ENCODE measurements around the gene RNU1-4. TPM values are rescaled to one million over a fixed set of nuclear protein-coding genes. Genes with fewer than 3 reads are reported as not detected.
"Not testable (repeated sequence)": the region's sequence is repeated elsewhere in the genome, so short reads cannot be mapped to it uniquely, and the experiment has no call there.

RNU1-4 gene
- total RNA-seq, 1 experiment from 2014 or later, result 1,606 TPM

DNA sequence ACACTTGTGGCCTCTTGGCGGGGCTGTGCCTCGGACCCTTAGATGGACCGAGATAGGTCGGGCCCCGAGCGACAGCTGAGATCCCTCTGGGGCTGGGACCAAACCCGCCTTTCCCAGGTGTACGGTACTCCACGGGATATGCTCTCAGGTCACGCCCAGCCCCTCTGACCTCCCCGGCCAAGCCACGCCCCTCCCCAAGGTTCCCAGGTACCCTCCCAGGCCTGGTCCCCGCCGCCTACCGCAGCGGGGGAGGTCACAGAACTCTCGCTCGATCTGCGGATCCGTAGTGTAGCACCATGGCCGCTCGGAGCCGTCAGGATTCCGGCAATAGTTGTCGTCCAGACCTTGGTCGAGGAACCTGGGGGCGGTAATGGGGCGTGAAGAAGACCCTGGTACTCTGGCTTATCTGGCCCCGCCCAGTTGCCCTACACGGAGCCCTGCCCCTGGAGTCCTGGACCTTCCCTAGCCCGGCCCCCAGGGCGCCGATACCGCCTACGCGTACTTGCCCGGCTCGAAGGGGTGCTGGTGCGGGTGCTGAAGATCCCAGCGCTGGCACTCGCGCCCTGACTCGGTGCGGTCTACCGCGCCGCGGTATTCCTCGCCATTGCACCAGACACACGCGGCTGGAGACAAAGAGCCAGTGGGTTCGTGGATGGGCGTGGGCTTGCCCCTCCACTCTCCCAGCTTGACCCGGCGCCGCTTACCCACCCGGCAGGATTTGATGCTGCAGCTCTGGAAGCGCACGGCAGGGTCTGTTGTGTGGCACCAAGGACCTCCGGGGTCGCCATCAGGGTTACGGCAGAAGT, 19.5 kb downstream of the RNU1-4 start:
- intact Hi-C loops (cut with micrococcal nuclease); CTCF ChIA-PET; H3K27ac Mint-ChIP-seq (ENCODE audit: low read depth, unreplicated experiment); H3K9me3 Mint-ChIP-seq (ENCODE audit: unreplicated experiment); H3K36me3 Mint-ChIP-seq (ENCODE audit: insufficient read depth, unreplicated experiment); H3K4me1 Mint-ChIP-seq (ENCODE audit: insufficient read depth, unreplicated experiment); H3K4me3 Mint-ChIP-seq (ENCODE audit: unreplicated experiment); BruUV-seq (replicated peaks); POLR2A ChIA-PET; DNase-seq (ENCODE audit: unreplicated experiment); H3K27me3 Mint-ChIP-seq (ENCODE audit: insufficient read depth, unreplicated experiment): not testable (repeated sequence)

DNA sequence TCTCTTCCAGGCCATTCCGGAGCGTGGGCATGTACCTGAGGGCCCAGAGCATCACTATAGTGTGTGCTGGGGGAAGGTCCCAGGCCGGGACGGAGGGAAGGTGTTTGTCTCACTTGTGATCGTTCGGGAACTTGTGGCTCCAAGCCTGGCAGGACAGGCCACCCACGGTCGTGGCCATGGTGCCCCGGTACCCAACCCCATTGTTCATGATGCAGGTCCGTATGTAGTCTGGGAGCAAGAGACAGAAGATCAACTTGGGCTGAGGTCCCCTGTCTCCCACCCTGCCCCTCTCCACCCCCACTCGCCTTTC, 20.1 kb downstream of the RNU1-4 start:
- intact Hi-C loops (cut with micrococcal nuclease); H3K27ac Mint-ChIP-seq (ENCODE audit: low read depth, unreplicated experiment); BruUV-seq (replicated peaks); H3K9me3 Mint-ChIP-seq (ENCODE audit: unreplicated experiment); DNase-seq (ENCODE audit: unreplicated experiment); POLR2A ChIA-PET; H3K4me3 Mint-ChIP-seq (ENCODE audit: unreplicated experiment); H3K27me3 Mint-ChIP-seq (ENCODE audit: insufficient read depth, unreplicated experiment); H3K36me3 Mint-ChIP-seq (ENCODE audit: insufficient read depth, unreplicated experiment); CTCF ChIA-PET; H3K4me1 Mint-ChIP-seq (ENCODE audit: insufficient read depth, unreplicated experiment): not testable (repeated sequence)

DNA sequence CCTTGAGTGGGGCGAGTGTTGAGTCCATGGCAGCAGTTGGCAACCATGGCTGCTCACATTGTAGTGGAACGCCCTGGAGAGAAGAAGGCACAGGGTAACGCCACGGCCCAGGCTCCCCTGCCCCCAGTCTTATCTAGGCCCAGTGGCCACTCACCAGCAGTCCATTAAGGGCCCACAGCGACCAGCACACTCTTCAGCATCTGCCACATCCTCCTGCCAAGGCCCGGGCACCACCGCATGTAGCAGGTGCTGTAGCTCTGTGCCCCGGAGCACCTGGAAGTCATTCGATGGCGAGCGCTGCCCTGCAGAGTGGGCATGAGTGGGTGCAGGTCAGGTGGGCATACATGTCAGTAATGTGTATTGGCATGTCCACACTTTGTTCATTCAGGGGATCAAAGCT, 20.5 kb downstream of the RNU1-4 start:
- H3K4me1 Mint-ChIP-seq (ENCODE audit: insufficient read depth, unreplicated experiment); DNase-seq (ENCODE audit: unreplicated experiment); CTCF ChIA-PET; H3K27me3 Mint-ChIP-seq (ENCODE audit: insufficient read depth, unreplicated experiment); POLR2A ChIA-PET; BruUV-seq (replicated peaks); intact Hi-C loops (cut with micrococcal nuclease); H3K27ac Mint-ChIP-seq (ENCODE audit: low read depth, unreplicated experiment); H3K4me3 Mint-ChIP-seq (ENCODE audit: unreplicated experiment); H3K9me3 Mint-ChIP-seq (ENCODE audit: unreplicated experiment); H3K36me3 Mint-ChIP-seq (ENCODE audit: insufficient read depth, unreplicated experiment): not testable (repeated sequence)

DNA sequence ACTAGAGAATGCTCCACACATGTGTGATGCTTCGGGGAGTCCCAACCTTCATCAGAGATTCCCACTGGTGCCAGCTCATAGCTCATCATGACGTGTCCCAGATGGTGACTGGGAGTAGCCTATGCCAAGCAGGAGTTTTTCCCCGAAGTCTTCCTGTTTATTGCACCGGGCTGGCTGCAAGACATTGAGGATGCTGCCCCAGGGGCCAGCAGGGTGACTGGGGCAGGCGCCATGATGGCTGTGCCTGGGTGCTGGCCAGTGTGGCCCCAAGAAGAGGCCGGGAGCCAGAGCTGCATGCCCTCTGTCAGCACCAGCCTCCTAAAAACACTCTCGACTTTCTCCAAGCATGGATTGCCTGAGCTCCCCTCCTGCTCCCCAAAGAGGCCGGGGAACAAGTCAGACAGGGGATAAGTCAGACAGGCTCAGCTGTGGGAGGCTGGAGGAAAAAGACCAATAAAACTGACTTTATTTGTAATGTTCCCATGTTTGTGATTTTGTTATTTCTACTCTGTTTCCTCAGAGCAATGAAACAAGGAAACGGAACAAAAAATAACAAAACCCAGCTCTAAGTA, 24.0 kb downstream of the RNU1-4 start:
- H3K36me3 Mint-ChIP-seq (ENCODE audit: insufficient read depth, unreplicated experiment); H3K9me3 Mint-ChIP-seq (ENCODE audit: unreplicated experiment); POLR2A ChIA-PET; CTCF ChIA-PET; BruUV-seq (replicated peaks); intact Hi-C loops (cut with micrococcal nuclease); H3K4me1 Mint-ChIP-seq (ENCODE audit: insufficient read depth, unreplicated experiment); H3K27me3 Mint-ChIP-seq (ENCODE audit: insufficient read depth, unreplicated experiment); H3K4me3 Mint-ChIP-seq (ENCODE audit: unreplicated experiment); H3K27ac Mint-ChIP-seq (ENCODE audit: low read depth, unreplicated experiment): not testable (repeated sequence)
- peak; percentile 39 for DNase-seq (ENCODE audit: unreplicated experiment)

DNA sequence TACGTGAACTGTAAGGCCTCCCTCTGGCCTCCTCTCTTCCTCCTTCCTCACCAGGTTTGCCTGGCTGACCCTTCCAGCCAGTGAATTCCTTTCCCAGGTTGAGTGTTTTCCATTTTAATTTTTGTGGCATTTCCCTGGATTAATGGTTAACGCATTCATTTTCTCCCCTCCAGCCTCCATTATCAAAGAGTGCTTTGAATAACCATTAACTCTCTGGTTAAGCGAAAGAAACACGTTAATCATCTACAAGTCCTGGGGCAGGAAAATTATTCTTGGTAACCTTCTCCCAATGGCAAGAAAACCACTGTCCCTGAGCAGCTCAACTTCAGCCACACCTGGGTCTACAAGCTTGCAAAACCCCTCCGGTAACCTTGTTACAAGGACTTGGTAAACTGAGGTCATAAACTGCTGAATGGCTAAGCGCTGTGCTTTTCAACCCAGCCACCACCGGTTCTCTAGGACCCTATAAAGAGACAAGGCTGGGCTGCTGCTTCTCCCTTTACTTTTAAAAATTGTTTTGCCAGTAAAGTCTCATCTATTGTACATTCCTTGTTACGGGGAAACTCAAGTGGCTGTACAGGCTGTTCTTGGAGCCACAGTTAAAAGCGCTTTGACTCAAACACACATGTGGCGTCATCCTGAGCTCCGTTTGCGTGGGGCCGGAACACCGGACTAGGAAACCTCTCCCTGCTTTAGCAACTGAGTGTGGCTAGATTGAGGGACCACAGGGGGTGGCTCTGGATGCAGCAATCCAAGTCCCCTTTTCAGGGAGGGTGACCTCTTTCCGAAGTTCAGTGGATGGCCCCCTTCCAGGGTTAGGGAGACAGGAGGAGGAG, 24.7 kb downstream of the RNU1-4 start:
- H3K9me3 Mint-ChIP-seq (ENCODE audit: unreplicated experiment); H3K4me3 Mint-ChIP-seq (ENCODE audit: unreplicated experiment); H3K36me3 Mint-ChIP-seq (ENCODE audit: insufficient read depth, unreplicated experiment); H3K27ac Mint-ChIP-seq (ENCODE audit: low read depth, unreplicated experiment); intact Hi-C loops (cut with micrococcal nuclease); H3K4me1 Mint-ChIP-seq (ENCODE audit: insufficient read depth, unreplicated experiment); BruUV-seq (replicated peaks); H3K27me3 Mint-ChIP-seq (ENCODE audit: insufficient read depth, unreplicated experiment); CTCF ChIA-PET; DNase-seq (ENCODE audit: unreplicated experiment); POLR2A ChIA-PET: not testable (repeated sequence)

DNA sequence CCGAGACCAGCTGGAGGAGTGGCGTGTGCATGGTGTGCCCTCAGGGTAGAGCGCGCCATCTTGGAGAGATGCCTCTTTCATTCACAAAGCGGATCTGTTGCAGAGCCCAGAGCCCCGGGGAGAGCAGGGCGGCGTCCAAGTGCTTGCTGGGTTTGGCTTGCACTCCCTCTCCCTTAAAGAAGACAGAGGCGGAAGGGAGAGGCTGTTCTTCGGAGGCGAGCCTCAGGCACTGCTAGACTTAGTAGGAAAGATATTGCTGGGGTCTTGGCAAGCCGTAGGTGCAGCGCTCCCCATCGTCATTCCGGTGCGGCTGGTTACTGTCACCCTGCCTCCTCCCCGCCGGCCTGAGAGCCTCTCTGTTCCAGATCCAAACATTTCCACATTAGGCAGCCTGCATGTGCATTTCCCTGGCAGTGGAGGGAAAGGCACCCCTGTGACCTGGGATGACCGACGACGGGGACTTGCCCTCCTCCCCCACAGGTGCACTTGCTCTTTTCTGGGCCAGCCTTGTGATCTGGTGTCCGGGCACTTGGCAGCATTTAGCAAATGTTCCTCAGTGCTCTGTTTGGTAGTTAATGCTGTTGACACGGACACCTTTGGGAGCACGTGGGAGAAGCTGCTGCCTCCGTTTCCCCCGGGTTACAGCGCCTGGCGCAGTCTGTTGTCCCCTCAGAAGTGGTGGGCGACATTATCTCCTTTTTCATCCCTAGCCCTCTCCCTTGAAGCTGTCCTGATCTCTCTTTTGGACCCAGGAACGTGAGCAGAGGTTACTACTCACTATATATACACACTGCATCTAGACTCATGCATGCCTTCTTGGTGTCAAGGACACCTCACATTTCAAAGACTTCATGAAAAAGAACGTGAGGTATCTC, 25.7 kb downstream of the RNU1-4 start:
- CTCF ChIA-PET; H3K9me3 Mint-ChIP-seq (ENCODE audit: unreplicated experiment); DNase-seq (ENCODE audit: unreplicated experiment); H3K36me3 Mint-ChIP-seq (ENCODE audit: insufficient read depth, unreplicated experiment); intact Hi-C loops (cut with micrococcal nuclease); POLR2A ChIA-PET; BruUV-seq (replicated peaks); H3K4me3 Mint-ChIP-seq (ENCODE audit: unreplicated experiment); H3K27me3 Mint-ChIP-seq (ENCODE audit: insufficient read depth, unreplicated experiment); H3K27ac Mint-ChIP-seq (ENCODE audit: low read depth, unreplicated experiment): not testable (repeated sequence)
- peaks cover 11% of the 10 kb centered on the region for H3K4me1 Mint-ChIP-seq (ENCODE audit: insufficient read depth, unreplicated experiment)

DNA sequence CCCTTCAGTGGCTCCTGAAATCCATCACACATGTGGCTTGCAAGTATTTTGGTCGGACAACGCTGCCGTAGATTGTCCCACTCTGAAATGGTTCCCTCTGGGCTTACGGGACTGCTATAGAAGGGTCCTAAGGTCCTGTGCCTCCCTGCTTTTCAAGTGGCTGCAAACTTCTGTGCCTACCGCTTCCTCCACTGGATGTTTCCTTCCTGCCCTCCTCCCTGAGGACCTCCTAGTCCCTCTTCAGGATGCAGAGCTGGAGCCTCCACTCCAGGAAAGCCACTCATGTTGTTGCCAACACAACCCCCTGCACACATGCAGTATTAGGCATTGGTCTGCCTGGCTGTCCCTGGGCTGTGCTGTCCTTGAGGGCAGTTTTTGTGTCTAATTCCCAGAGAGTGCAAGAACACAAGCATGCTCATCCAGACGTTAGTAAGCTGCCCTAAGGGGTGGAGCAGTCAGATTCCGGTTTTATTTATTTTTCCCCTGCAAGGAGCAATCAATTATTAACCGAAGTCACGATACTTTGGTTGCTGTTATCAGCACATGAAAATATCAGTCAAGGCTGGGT, 26.5 kb downstream of the RNU1-4 start:
- H3K9me3 Mint-ChIP-seq (ENCODE audit: unreplicated experiment); intact Hi-C loops (cut with micrococcal nuclease); H3K27me3 Mint-ChIP-seq (ENCODE audit: insufficient read depth, unreplicated experiment); H3K27ac Mint-ChIP-seq (ENCODE audit: low read depth, unreplicated experiment); POLR2A ChIA-PET; H3K4me3 Mint-ChIP-seq (ENCODE audit: unreplicated experiment); DNase-seq (ENCODE audit: unreplicated experiment); H3K36me3 Mint-ChIP-seq (ENCODE audit: insufficient read depth, unreplicated experiment); BruUV-seq (replicated peaks); CTCF ChIA-PET: not testable (repeated sequence)
- H3K4me1 Mint-ChIP-seq (ENCODE audit: insufficient read depth, unreplicated experiment), result peaks cover 15% of the 10 kb centered on the region

DNA sequence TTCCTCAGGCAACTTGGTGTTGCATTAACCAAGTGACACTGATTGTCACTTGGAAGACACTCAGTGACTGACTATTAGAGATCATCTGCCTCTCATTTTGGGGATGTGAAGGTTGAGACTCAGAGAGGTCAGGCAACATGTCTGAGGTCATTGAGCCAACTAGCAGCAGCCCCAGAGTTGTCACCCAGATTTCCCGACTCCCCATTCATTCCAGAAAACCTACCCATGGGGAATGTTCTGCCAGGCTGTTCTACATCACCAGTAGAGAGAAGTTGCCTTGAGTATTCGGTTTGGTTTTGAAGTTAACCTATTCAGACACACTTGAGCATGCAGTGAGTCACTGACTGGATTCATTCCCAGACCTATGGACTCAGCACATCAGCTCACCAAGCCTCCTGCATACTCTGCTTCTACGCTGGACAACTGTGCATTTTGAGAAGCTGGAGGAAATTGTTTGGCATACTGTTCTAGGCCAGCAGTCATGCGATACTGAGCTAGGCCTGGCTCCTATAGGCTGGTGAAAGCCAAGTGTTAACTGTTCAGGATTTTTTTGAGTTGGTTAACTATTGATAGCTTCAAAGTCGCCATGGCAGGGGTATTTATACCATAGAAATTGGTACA, 29.9 kb downstream of the RNU1-4 start:
- peak; percentile 89 for DNase-seq (ENCODE audit: unreplicated experiment)
- CTCF ChIA-PET; H3K9me3 Mint-ChIP-seq (ENCODE audit: unreplicated experiment); intact Hi-C loops (cut with micrococcal nuclease); POLR2A ChIA-PET; BruUV-seq (replicated peaks); H3K36me3 Mint-ChIP-seq (ENCODE audit: insufficient read depth, unreplicated experiment); H3K4me3 Mint-ChIP-seq (ENCODE audit: unreplicated experiment); H3K27me3 Mint-ChIP-seq (ENCODE audit: insufficient read depth, unreplicated experiment): not testable (repeated sequence)
- Mint-ChIP-seq H3K27ac (ENCODE audit: low read depth, unreplicated experiment) (peak overlapping the region; percentile 29), H3K4me1 (ENCODE audit: insufficient read depth, unreplicated experiment) (peaks cover 21% of the 10 kb centered on the region)

All from MCF 10A (cell line).